OCI-LY3 (cell line): Measurements from ENCODE around the gene PAK2.

Experiments
- H2AFZ ChIP-seq: fragments of 200-600, 300-600 bp; shearing (Covaris generic); 2 replicates; pipeline ENCODE4 v1.6.0; 2014; ENCODE audit warnings: antibody characterized with exemption, low read depth, low read length
- H3K27ac ChIP-seq: fragments of 200-600, 300-600 bp; sonication (generic); 2 replicates; pipeline ENCODE4 v1.5.1; 2014; ENCODE audit warnings: mild to moderate bottlenecking, low read length, moderate library complexity, mixed read lengths
- H3K27me3 ChIP-seq: fragments of 200-600, 300-600 bp; sonication (generic); 2 replicates; pipeline ENCODE4 v1.6.1; 2014; ENCODE audit warnings: low read depth, low read length, mixed read lengths
- H3K36me3 ChIP-seq: fragments of 200-600, 300-600 bp; sonication (generic); replicated peaks from 2 replicates; pipeline ENCODE3; 2014; ENCODE audit warnings: low read depth, low read length, mixed read lengths
- H3K4me1 ChIP-seq: fragments of 300-600, 200-600 bp; sonication (generic); 2 replicates; pipeline ENCODE4 v1.6.1; 2014; ENCODE audit warnings: low read length, mixed read lengths
- H3K4me2 ChIP-seq: fragments of 200-600, 300-600 bp; sonication (generic); 2 replicates; pipeline ENCODE4 v1.6.1; 2014; ENCODE audit warnings: low read length, mixed read lengths
- H3K4me3 ChIP-seq: fragments of 300-600, 200-600 bp; sonication (generic); 2 replicates; pipeline ENCODE4 v1.5.1; 2014; ENCODE audit warnings: antibody characterized with exemption, mild to moderate bottlenecking, low read length, moderate library complexity
- H3K79me2 ChIP-seq: fragments of 300-600, 200-600 bp; shearing (Covaris generic); 2 replicates; pipeline ENCODE4 v1.6.1; 2014; ENCODE audit warnings: mild to moderate bottlenecking, low read length, mixed read lengths
- H3K9ac ChIP-seq: fragments of 300-600, 200-600 bp; shearing (Covaris generic); 2 replicates; pipeline ENCODE4 v1.6.0; 2014; ENCODE audit warnings: mild to moderate bottlenecking, low read length, moderate library complexity
- H3K9me3 ChIP-seq: fragments of 200-600, 300-600 bp; shearing (Covaris generic); 2 replicates; pipeline ENCODE4 v1.6.1; 2014; ENCODE audit warnings: low read length, mixed read lengths; ENCODE audit not compliant: insufficient read depth
- H4K20me1 ChIP-seq: fragments of 200-600, 300-600 bp; sonication (generic); 2 replicates; pipeline ENCODE4 v1.6.1; 2016; ENCODE audit warnings: low read length, mixed read lengths; ENCODE audit not compliant: insufficient read depth
- EZH2phosphoT487 ChIP-seq: fragments of 200-600 bp; shearing (Covaris generic); IDR thresholded peaks from 2 replicates; pipeline ENCODE4 v1.6.1; 2018; ENCODE audit warnings: antibody characterized with exemption, mixed run types, low read depth
- TF ChIP-seq, protein P1 (sequence below): fragments of 200-600, 300-600 bp; sonication (generic); IDR thresholded peaks from 2 replicates; pipeline ENCODE4 v1.5.1; 2014; ENCODE audit warnings: antibody characterized with exemption, low read length, low read depth

Gene PAK2

DNA sequence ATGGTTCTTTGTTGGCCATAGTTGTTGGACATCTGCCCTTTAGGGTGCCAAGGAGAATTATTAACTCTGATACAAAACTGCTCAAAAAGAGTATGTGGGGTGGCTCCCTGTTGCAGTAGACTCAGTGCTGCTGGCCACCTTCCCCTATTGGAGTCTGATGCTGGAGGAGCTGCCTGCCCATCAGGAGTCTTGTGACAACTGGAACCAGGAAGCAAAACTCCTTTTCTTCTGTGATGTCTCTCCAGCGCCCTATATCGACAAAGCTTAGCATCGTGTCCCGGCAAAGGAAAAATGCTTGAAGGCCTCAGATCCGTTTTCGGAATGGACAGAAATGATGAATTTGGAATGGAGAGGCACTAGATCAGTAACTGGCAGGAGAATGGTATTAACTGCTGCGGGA is 23.5 kb downstream of the PAK2 start:
- no peak for TF ChIP-seq EZH2phosphoT487
- TF ChIP-seq, protein P1, sequence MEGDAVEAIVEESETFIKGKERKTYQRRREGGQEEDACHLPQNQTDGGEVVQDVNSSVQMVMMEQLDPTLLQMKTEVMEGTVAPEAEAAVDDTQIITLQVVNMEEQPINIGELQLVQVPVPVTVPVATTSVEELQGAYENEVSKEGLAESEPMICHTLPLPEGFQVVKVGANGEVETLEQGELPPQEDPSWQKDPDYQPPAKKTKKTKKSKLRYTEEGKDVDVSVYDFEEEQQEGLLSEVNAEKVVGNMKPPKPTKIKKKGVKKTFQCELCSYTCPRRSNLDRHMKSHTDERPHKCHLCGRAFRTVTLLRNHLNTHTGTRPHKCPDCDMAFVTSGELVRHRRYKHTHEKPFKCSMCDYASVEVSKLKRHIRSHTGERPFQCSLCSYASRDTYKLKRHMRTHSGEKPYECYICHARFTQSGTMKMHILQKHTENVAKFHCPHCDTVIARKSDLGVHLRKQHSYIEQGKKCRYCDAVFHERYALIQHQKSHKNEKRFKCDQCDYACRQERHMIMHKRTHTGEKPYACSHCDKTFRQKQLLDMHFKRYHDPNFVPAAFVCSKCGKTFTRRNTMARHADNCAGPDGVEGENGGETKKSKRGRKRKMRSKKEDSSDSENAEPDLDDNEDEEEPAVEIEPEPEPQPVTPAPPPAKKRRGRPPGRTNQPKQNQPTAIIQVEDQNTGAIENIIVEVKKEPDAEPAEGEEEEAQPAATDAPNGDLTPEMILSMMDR = no peak
- peaks cover 33% of the 10 kb centered on the region for H3K36me3 ChIP-seq

DNA sequence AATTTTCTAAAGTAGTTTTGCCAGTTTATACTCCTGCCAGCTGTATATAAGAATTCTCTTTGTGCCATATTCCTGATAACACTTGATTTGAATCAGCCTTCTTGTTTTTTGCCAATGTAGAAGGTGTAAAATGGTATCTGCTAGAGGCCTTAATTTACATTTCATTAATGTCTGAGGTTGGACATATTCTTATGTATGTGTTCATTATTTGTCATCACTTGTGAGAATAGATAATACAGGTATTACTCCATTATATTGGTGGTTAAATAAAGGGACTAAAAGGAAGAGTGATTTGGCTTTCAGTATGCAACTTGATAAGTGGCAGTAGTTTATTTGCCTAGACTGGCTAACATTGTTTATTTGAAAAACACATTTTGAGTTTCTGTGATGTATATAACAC is 25.8 kb downstream of the PAK2 start:
- peaks cover 43% of the 10 kb centered on the region for H4K20me1 ChIP-seq
- no peak overlapping the region for H2AFZ ChIP-seq
- no peak overlapping the region for H3K9ac ChIP-seq
- H3K4me2 ChIP-seq = no peak overlapping the region
- no peaks in the 10 kb centered on the region for H3K27me3 ChIP-seq
- no peak overlapping the region for H3K27ac ChIP-seq
- H3K36me3 ChIP-seq = peaks cover 17% of the 10 kb centered on the region
- H3K9me3 ChIP-seq = no peaks in the 10 kb centered on the region
- H3K4me3 ChIP-seq = no peak overlapping the region
- peaks cover 78% of the 10 kb centered on the region for H3K79me2 ChIP-seq
- H3K4me1 ChIP-seq = no peaks in the 10 kb centered on the region
- TF ChIP-seq EZH2phosphoT487 = no peak
- TF ChIP-seq, protein P1 = no peak

More for the DNA sequence above, 23.5 kb downstream of the PAK2 start:
- peaks cover 29% of the 10 kb centered on the region for H4K20me1 ChIP-seq
- H3K27ac ChIP-seq = no peak overlapping the region
- H3K4me2 ChIP-seq = no peak overlapping the region
- no peak overlapping the region for H2AFZ ChIP-seq
- H3K9ac ChIP-seq = no peak overlapping the region
- no peak overlapping the region for H3K4me3 ChIP-seq
- no peaks in the 10 kb centered on the region for H3K4me1 ChIP-seq
- no peaks in the 10 kb centered on the region for H3K27me3 ChIP-seq
- H3K79me2 ChIP-seq = peaks cover 78% of the 10 kb centered on the region
- no peaks in the 10 kb centered on the region for H3K9me3 ChIP-seq

DNA sequence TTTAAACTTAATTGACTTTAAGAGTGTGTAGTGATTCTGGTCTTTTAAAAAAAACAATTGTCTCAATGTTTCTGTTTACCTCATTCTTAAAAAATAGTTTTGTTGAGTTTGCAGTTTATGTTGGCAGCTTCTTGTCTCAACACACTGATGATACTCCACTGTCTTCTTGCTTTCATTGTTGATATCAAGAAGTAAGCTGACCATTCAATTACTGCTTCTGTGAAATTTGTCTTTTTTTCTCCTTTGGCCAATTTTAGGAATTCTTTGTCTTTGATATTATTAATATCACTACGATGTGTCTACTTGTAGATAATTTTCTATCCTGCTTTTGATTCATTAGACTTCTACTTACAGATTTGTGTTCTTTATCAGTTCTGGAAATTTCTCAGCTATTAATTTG is 31.4 kb downstream of the PAK2 start:
- H3K9ac ChIP-seq = no peak overlapping the region
- H3K4me3 ChIP-seq = no peak overlapping the region
- no peak overlapping the region for H3K4me2 ChIP-seq
- peaks cover 99% of the 10 kb centered on the region for H3K79me2 ChIP-seq
- no peak overlapping the region for H2AFZ ChIP-seq
- H3K27ac ChIP-seq = no peak overlapping the region
- TF ChIP-seq, protein P1 = no peak
- no peak for TF ChIP-seq EZH2phosphoT487
- peaks cover 25% of the 10 kb centered on the region for H3K4me1 ChIP-seq
- peaks cover 82% of the 10 kb centered on the region for H4K20me1 ChIP-seq
- H3K27me3 ChIP-seq = no peaks in the 10 kb centered on the region
- H3K36me3 ChIP-seq = peaks cover 13% of the 10 kb centered on the region
- no peaks in the 10 kb centered on the region for H3K9me3 ChIP-seq

DNA sequence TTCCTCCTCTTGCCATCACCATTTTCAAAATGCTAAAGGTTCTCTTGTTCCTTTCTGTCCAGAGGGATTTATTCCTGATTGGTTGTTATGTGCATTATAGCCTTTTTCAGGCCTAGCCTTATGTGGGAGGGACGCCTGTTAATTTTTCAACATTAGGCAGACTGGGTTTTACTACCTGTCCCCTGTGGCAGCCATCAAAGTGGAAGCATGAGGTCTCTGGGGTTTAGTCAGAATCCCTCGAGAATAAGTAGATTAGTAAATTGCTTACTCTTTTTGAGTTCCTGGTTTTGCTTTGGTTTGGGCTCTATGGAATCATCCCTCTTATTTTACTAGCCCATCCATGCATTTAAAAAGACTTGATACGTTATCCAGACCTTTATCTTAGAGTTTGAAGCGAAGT is 32.4 kb downstream of the PAK2 start:
- H4K20me1 ChIP-seq = peaks cover 82% of the 10 kb centered on the region
- TF ChIP-seq EZH2phosphoT487 = no peak
- TF ChIP-seq, protein P1 = no peak
- H3K4me3 ChIP-seq = no peak overlapping the region
- no peak overlapping the region for H3K9ac ChIP-seq
- H3K9me3 ChIP-seq = no peaks in the 10 kb centered on the region
- no peak overlapping the region for H2AFZ ChIP-seq
- H3K4me1 ChIP-seq = peaks cover 25% of the 10 kb centered on the region
- peaks cover 20% of the 10 kb centered on the region for H3K36me3 ChIP-seq
- no peaks in the 10 kb centered on the region for H3K27me3 ChIP-seq
- H3K79me2 ChIP-seq = peaks cover 99% of the 10 kb centered on the region
- peak overlapping the region; percentile 48 for H3K4me2 ChIP-seq
- no peak overlapping the region for H3K27ac ChIP-seq
